Frontal cortex (tissue), 4 donors: ENCODE data around the gene CPNE5. TPM values are rescaled to one million over a fixed set of nuclear protein-coding genes. Genes with fewer than 3 reads are reported as not detected.

Source experiments
- DNase-seq, 2 donors: peaks; one replicate each; pipeline ENCODE4 v3.0.0; 2012; ENCODE audit warnings: low spot score in 2 of 2
- FAIRE-seq: peaks from 2 replicates; lab custom pipeline; 2012; peaks lifted over from hg19 to GRCh38; lab: Jason Lieb, UNC
- total RNA-seq: library from RNA; depleted of rRNA; stranded (reverse); fragments of >200 nt; gene quantifications from one replicate; pipeline ENCODE4 v1.2.3, GENCODE V29; 2014
- donor health status: control.
- donor health status: control.
- donor health status: control.

The CPNE5 gene
- total RNA-seq, 1 donor from 2014 or later, result 12.6 TPM

GRCh38 chr6:36771145-36771544 is 68.1 kb downstream of the CPNE5 start:
- DNase-seq, result no peak
- FAIRE-seq, result no peak

GRCh38 chr6:36769676-36770499 is 69.4 kb downstream of the CPNE5 start:
- no peak for DNase-seq
- no peak for FAIRE-seq

DNA sequence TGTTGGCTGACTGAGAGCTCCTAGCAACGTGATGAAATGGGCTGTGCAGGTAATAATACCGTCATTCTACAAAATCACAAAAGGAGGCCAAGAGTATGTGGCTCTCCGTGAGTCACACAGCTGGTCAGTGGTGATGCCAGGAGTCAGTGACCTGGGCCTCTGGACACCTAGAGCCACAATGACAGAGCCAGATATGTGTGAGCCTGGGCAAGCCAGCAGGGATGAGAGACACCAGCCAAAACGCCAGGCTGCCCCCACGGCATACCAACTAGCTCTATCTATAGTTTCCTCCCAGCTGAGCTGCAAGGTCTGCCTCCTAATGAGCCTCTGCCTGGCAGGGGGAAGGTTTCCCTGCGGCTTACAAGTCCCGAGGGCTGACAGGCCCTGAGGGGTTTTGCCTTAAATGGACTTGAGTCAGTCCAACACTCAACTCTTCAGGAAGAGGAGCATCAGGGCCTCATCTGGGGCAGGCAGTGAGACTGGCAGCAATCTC is 70.0 kb downstream of the CPNE5 start:
- no peak for FAIRE-seq
- no peak for DNase-seq

GRCh38 chr6:36766399-36766945 is 72.8 kb downstream of the CPNE5 start:
- DNase-seq (no peak), FAIRE-seq (no peak)

GRCh38 chr6:36765594-36766398 is 73.4 kb downstream of the CPNE5 start:
- peak; percentile 60 to 81 for DNase-seq
- FAIRE-seq, result no peak

GRCh38 chr6:36765190-36765589 is 74.1 kb downstream of the CPNE5 start:
- no peak for FAIRE-seq
- no peak for DNase-seq

GRCh38 chr6:36762123-36762522 is 77.1 kb downstream of the CPNE5 start:
- no peak for FAIRE-seq
- no peak for DNase-seq

DNA sequence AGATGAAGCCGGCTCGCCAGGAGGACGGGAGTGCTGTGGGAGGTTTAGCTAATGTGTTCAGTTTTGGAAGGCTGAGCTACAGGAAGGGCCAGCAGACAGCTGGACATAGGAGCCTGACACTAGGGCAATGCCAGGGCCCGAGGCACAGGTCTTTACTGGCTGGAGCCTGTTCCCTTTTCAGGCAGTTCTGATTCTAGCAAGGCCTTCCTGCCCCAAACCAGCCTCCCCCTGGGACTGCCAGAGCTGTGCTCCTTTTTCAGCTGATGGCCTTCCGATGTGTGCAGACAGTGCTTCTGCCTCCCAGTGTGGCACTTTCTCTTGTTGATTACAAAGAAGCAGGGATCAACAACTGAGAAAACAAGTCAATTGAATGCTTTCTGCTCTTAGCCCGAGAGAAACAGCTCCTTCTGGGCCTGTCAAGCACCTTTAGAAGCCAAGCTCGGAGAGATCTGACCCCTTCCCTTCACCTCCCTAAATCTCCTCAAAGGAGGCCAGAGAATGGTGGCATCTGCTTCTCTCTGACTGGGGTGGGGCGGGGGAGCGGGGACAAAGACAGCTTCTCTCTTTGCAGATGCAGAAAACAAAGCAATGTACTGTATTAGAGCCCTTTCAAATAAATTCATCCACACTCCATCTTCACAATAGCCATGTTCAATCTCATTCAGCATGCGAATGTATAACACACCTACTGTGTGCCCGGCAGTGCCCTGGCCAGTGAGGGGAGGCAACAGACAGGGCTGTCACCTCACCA is 78.4 kb downstream of the CPNE5 start:
- peak in 1 of 2 donors; percentile 57 for DNase-seq
- FAIRE-seq, result no peak

DNA sequence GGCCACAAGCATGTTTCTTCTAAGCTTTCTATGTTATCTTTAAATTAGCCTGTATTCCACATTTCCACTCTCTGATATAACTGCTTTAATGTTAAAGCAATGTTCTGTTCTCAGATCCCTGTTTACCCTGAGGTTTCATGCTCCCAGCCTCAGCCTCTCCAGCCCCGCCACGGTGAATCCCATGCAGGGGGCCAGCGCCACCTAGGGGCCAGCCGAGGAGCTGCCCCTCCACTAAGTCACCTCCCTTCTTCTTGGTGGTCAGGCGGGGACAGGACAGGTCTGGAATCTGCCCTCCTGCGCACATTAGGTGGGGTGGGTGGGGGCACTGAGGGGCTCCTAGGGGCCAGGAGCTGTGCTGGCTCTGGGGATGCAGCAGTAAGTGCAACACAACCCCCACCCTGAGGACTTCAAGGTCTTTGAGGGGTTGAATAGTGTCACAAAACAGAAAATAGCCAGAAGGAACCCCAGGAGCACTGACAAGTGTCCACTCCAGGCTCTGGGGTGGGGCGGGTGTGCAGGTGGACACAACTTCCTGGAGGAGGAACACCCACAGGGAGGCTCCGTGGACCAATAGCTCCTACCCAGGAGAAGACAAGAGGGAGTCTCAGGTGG is 80.0 kb downstream of the CPNE5 start:
- DNase-seq (peak; percentile 62 to 87), FAIRE-seq (no peak)

GRCh38 chr6:36758516-36759147 is 80.6 kb downstream of the CPNE5 start:
- FAIRE-seq (no peak), DNase-seq (no peak)

GRCh38 chr6:36757943-36758508 is 81.2 kb downstream of the CPNE5 start:
- FAIRE-seq (no peak), DNase-seq (no peak)

DNA sequence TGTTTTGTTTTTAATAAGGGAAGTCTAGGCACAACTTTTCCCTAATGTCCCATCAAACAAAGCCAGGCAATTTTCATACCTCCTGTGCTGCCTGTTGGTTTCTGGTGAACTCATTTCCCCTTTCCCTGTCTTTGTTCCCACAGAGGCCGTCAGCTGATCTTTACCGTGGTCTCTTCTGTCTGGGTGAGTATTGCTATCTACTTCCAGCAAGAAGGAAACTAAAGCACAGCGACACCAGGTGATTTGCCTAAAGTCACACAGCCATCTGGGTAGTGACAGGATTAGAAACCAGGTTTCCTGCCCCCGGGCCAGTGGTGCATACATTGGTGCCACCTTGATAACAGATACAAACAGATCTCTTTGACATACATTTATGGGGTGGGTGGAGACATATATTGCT is 82.0 kb downstream of the CPNE5 start:
- DNase-seq (no peak), FAIRE-seq (no peak)

GRCh38 chr6:36756786-36757185 is 82.5 kb downstream of the CPNE5 start:
- FAIRE-seq, result no peak
- no peak for DNase-seq

DNA sequence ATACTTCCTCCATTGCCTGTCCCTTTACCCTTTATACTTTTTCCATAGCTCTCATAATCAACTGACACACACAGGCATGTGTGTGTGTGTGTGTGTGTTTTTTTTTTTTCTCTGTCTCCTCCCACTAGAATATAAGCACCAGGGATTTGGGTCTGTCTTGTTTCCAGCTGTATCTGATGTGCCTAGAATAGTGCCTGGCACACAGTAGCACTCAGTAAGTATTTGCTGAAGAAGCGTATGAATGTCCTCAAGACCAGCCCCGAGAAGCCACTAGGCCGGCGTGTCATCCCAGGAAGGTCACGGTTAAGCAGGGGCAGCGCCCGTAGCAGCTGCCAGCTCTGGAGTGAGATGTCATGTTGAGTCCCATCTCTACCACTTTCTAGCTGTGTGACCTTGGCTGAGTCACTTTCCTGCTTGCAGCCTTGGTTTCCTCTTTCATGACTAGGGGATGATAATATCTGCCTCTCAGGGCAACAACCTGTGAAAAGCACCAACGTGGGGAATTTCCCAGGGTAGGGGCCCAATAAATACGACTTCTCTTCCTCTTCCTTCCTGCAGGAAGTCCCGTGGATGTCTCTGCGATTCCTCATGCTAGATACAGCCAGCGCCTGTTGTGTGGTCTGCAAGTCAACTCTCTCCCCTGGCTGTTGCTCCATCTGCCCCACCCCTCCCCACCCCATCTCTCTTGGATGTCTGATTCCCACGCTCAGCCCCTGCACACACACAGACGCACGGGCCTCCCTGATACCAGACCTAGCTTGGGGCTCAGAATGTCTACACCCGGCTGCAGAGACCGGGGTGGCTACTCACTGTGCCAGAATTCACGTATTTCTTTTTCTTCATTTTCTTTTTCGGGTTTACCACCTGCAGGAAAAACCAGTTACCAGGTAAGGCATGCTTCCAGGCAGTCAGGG is 83.6 kb downstream of the CPNE5 start:
- DNase-seq (no peak), FAIRE-seq (no peak)

DNA sequence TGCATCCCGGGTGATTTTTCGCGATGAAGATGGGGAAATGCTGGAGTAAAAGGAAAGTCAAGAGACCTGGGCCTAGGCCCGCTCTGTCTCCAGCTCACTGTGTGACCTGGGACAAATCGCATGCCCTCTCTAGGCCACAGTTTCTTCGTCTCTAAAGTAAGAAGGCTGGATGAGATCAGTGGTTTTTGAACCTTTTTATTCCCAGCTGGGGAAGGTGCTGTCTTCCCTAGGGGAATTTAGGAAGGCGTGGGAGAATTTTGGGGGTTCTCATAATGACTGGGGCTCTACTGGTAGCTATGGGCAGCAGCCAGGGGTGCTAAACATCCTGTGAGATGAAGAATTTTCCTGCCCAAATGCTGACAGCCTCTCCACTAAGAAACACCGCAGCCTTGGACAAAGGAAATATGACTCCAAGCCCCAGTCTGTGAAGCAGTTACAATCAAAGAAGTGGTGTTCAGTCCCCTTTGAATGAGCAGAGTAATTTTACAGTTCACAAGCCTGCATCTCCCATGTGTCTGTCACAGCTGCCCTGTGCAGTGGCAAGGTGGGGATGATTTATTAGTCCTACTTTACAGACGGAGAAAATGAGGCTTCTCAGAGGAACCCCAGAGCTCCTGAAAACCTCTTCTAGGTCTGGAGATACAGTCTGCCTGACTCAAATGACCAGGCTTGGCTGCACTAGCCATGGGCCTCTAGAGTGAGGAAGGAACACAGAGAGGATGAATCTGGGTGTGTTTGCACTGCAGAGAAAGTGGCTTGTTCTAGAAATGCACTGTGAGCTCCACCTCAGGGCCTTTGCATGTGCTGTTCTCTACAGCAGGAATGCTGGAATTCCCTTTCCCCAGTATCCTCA is 84.4 kb downstream of the CPNE5 start:
- DNase-seq (no peak), FAIRE-seq (no peak)

GRCh38 chr6:36753671-36754405 is 85.4 kb downstream of the CPNE5 start:
- FAIRE-seq, result no peak

More at GRCh38 chr6:36753671-36754405, 85.4 kb downstream of the CPNE5 start:
- DNase-seq, result no peak
